HG03159 (cell line): ENCODE measurements around the gene AFAP1L2.

Source experiments
- ATAC-seq: cut with Tn5 transposase; IDR thresholded peaks from one replicate; pipeline ENCODE4 v1.9.1; 2021; ENCODE audit warnings: mild to moderate bottlenecking, moderate library complexity; ENCODE audit not compliant: unreplicated experiment

The AFAP1L2 gene

GRCh38 chr10:114246679-114247305, 157.5 kb downstream of the AFAP1L2 start:
- ATAC-seq: no peak

DNA sequence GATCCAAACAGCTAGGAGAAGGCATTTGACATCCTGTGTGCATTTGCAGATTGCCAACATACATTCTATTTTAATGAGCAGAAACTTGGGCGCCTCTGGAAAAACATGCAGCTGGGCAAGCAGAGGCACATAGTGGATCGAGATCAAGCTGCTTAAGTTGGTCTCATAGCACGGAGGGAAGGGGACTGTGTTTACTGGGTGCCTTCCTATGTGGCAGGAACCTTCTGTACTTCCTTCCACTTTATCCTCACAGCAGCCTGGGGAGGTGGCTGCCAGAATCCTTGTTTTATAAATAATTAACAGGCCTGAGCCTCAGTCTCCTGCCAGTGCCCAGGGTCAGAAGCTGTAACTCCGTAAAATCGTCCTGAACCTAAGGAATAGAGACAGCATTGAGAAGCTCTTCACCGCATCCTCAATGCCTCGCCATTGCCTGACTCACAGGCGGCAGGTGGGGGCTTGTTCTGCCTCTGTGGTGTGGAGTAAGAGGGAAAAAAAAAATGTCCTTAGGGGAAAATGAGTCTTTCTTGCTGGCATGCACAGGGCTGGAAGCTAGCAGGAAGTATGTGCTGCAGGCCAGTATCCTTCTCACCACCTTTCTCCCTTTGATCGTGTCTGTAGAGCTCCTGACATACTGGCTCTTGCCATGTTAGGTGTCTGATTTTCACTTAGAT, 159.0 kb downstream of the AFAP1L2 start:
- ATAC-seq: no peak
